ENCODE data around the gene KCTD17.

DNA sequence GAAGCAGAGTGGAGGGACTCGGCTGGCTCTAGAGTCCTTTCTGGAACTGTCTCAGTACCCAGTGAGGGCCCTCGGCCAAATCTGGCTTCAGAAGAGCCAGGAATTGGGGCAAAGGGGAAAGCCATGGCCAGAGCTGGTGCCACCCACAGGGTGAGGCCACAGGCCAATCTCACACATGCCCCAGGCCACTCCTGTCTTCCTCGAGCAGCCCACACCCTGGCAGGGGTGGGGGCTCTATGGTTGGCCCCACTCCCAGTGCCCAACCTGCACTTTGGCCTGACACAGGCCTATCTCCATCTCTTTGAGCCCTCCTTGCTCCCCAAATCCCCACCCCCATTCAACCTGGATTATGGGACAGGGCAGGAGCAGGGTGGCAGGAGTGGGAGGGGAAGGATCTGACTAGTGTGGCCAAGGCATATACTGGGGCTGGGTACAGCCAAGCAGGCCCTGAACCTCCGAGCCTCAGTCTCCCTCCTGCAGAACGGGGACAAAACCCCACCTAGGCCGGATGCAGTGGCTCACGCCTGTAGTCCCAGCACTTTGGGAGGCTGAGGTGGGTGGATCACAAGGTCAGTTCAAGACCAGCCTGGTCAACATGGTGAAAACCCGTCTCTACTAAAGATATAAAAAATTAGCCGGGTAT, 39.2 kb upstream of the KCTD17 start:
- TF ChIP-seq POLR2A (IDR thresholded peaks at IDR 0.05): no peak
- TF ChIP-seq, protein P1, sequence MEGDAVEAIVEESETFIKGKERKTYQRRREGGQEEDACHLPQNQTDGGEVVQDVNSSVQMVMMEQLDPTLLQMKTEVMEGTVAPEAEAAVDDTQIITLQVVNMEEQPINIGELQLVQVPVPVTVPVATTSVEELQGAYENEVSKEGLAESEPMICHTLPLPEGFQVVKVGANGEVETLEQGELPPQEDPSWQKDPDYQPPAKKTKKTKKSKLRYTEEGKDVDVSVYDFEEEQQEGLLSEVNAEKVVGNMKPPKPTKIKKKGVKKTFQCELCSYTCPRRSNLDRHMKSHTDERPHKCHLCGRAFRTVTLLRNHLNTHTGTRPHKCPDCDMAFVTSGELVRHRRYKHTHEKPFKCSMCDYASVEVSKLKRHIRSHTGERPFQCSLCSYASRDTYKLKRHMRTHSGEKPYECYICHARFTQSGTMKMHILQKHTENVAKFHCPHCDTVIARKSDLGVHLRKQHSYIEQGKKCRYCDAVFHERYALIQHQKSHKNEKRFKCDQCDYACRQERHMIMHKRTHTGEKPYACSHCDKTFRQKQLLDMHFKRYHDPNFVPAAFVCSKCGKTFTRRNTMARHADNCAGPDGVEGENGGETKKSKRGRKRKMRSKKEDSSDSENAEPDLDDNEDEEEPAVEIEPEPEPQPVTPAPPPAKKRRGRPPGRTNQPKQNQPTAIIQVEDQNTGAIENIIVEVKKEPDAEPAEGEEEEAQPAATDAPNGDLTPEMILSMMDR (IDR thresholded peaks at IDR 0.05 in 4 of 5, conservative IDR thresholded peaks at IDR 0.05 in 1 of 5): no peak
